Nephron (organoid): ENCODE results near the gene FPR3.
A peak's percentile ranks its signal among the peaks of the same experiment; 100 is the strongest.
"Not testable (repeated sequence)": the region's sequence is repeated elsewhere in the genome, so short reads cannot be mapped to it uniquely, and the experiment has no call there.

Experiments used
- H3K27ac Mint-ChIP-seq, 3 experiments: 2 replicates each; pipeline ENCODE4 v1.8.0; 2020; ENCODE audit warnings: mixed read lengths in 3 of 3, mild to moderate bottlenecking in 2 of 3, moderate library complexity in 1 of 3
- H3K27me3 Mint-ChIP-seq: 2 replicates; pipeline ENCODE4 v1.8.0; 2021; ENCODE audit warnings: low read depth, mild to moderate bottlenecking, moderate library complexity, mixed read lengths
- H3K36me3 Mint-ChIP-seq: 2 replicates; pipeline ENCODE4 v1.8.0; 2020; ENCODE audit warnings: low read depth, mixed read lengths
- H3K4me1 Mint-ChIP-seq: 2 replicates; pipeline ENCODE4 v1.8.0; 2020; ENCODE audit warnings: mixed read lengths
- H3K4me3 Mint-ChIP-seq, 3 experiments: 2 replicates each; pipeline ENCODE4 v1.8.0; 2020; ENCODE audit warnings: mild to moderate bottlenecking in 3 of 3, mixed read lengths in 3 of 3, moderate library complexity in 2 of 3
- H3K9me3 Mint-ChIP-seq: 2 replicates; pipeline ENCODE4 v1.8.0; 2020; ENCODE audit warnings: mixed read lengths
- TF ChIP-seq, protein P1 (sequence below), 3 experiments: fragments of 200-600 bp; sonication (generic); IDR thresholded peaks; one replicate each; pipeline ENCODE4 v1.5.0; 2021; ENCODE audit warnings: antibody characterized with exemption in 3 of 3; ENCODE audit not compliant: unreplicated experiment in 3 of 3

Gene FPR3

DNA sequence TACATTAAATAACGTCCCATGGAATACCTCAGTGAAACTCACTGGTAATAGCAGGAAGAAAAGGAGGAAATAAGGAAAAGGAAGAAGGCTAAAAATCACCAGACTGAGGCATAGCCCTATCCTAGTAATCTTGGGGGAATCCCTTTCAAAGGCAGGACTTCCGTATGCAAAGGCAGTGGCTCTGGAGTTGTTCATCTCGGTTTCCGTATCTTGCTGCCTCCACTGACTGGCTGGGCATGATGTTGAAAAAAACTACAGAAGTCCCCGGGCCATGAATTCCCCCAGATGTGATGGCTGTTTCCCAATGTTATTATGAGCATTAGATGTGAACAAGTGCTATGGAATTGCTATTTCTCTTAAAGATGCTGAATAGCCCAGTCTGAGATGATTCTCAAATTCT is 28.5 kb upstream of the FPR3 start:
- peaks cover 17% of the 10 kb centered on the region for H3K27me3 Mint-ChIP-seq
- no peak overlapping the region for H3K27ac Mint-ChIP-seq
- H3K36me3 Mint-ChIP-seq = no peaks in the 10 kb centered on the region
- H3K4me1 Mint-ChIP-seq = no peaks in the 10 kb centered on the region
- TF ChIP-seq, protein P1, sequence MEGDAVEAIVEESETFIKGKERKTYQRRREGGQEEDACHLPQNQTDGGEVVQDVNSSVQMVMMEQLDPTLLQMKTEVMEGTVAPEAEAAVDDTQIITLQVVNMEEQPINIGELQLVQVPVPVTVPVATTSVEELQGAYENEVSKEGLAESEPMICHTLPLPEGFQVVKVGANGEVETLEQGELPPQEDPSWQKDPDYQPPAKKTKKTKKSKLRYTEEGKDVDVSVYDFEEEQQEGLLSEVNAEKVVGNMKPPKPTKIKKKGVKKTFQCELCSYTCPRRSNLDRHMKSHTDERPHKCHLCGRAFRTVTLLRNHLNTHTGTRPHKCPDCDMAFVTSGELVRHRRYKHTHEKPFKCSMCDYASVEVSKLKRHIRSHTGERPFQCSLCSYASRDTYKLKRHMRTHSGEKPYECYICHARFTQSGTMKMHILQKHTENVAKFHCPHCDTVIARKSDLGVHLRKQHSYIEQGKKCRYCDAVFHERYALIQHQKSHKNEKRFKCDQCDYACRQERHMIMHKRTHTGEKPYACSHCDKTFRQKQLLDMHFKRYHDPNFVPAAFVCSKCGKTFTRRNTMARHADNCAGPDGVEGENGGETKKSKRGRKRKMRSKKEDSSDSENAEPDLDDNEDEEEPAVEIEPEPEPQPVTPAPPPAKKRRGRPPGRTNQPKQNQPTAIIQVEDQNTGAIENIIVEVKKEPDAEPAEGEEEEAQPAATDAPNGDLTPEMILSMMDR (IDR thresholded peaks at IDR 0.05; ENCODE audit: unreplicated experiment in 3 of 3) = no peak
- H3K4me3 Mint-ChIP-seq = no peak overlapping the region
- H3K9me3 Mint-ChIP-seq = peaks cover 4% of the 10 kb centered on the region

DNA sequence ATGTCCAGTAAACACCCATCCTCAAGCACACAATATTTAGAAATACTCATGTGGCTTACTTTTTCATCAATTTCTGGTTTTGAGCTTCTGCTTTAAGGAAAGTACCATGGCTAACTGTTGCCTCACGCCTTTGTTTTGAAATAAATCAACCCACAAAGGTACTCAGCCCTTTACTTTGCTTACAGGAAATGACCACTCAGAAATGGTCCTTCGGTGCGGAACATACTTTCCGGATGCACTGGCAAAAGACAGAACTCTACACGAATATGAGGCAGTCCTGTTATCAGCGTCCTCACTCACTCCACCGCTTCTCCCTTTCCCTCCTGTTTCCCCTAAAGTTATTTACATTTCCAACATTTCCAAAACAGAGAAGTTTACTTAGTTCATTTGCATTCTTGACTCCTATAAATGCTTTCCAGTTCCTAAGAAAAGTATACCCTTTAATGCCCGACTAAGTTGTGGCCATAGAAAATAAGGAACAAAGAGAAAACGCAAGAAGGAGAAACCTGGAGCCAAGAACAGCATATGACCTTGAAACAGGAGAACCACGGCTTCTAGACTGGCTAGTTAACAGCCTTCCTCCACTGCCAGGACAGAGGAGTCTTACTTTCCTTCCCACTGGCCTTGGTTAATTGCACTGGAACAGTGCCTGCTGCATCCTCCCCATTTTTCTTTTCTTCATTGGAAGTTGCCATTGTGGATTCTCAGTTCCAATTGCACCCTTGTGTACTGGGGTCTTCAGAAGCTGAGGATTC is 23.4 kb upstream of the FPR3 start:
- TF ChIP-seq, protein P1 (IDR thresholded peaks at IDR 0.05; ENCODE audit: unreplicated experiment in 3 of 3) = no peak
- H3K4me1 Mint-ChIP-seq = no peaks in the 10 kb centered on the region
- no peaks in the 10 kb centered on the region for H3K9me3 Mint-ChIP-seq
- no peaks in the 10 kb centered on the region for H3K36me3 Mint-ChIP-seq
- no peak overlapping the region for H3K4me3 Mint-ChIP-seq
- H3K27ac Mint-ChIP-seq = no peak overlapping the region
- H3K27me3 Mint-ChIP-seq = peaks cover 11% of the 10 kb centered on the region

DNA sequence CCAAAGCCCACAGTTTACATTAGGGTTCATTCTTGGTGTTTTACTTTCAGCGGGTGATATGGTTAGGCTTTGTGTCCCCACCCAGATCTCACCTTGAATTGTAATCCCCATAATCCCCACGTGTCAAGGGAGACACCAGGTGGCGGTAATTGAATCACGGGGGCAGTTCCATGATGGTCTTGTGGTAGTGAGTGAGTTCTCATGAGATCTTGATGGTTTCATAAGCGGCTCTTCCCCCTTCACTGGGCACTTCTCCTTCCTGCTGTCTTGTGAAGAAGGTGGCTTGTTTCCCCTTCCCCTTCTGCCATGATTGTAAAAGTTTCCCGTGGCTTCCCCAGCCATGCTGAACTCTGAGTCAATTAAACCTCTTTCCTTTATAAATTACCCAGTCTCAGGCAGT is 22.0 kb upstream of the FPR3 start:
- H3K36me3 Mint-ChIP-seq = no peaks in the 10 kb centered on the region
- H3K9me3 Mint-ChIP-seq = no peaks in the 10 kb centered on the region
- no peaks in the 10 kb centered on the region for H3K4me1 Mint-ChIP-seq
- no peak overlapping the region for H3K4me3 Mint-ChIP-seq
- TF ChIP-seq, protein P1 (IDR thresholded peaks at IDR 0.05; ENCODE audit: unreplicated experiment in 3 of 3) = no peak
- H3K27me3 Mint-ChIP-seq = peaks cover 15% of the 10 kb centered on the region
- H3K27ac Mint-ChIP-seq = no peak overlapping the region

DNA sequence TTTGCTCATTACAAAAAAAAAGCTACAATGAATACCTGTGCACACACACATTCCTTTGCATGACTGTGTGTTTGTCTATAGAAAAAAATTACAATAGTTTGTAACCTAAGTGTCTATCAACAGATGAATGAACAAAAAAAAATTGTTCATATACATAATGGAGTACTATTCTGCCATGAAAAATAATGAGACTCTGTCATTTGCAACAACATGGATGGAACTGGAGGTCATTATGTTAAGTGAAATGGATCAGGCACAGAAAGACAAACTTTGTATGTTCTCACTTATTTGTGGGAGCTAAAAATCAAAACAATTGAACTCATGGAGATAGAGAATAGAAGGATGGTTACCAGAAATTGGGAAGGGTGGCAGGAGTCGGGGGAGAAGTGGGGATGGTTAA is 18.4 kb upstream of the FPR3 start:
- H3K4me1 Mint-ChIP-seq, H3K4me3 Mint-ChIP-seq, H3K9me3 Mint-ChIP-seq, H3K36me3 Mint-ChIP-seq, H3K27ac Mint-ChIP-seq: not testable (repeated sequence)
- H3K27me3 Mint-ChIP-seq = peaks cover 30% of the 10 kb centered on the region

DNA sequence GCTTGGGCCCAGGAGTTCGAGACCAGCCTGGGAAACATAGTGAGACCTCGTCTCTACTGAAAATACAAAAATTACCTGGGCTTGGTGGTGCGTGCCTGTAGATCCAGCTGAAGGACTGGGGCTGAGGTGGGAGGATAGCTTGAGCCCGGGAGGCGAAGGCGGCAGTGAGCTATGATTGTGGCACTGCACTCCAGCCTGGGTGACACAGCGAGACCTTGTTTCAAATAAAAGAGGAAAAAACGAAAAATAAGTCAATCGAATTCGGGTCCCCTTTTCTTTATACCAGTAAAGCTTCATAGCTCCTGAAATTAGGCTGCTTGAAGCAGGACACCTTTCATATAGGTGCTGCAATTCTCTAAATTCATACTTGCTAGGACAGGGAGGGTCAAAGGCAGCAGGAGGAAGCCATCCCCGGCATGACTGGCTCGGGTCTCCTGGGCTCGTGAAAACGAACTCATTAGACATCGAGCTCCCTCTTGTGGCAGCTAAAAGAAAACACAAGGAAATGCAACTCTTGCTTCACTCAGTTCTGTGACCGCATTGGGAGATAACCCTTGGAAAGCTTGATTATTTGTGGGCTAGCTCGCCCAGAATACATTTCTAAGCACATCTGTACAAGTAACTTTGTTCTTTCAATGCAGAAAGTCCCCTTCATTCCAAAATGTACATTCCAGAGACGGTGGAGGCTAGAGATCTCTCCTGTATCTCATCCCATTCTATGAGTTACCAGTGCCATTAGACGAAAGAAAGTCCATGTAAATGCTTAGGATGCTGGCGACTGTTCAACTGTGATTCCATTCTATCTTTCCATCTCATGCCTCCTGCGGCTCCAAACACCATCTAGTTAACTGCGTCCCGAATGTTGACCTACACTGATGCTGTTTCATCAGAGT is 17.1 kb upstream of the FPR3 start:
- Mint-ChIP-seq H3K4me1 (no peaks in the 10 kb centered on the region), H3K27me3 (peaks cover 33% of the 10 kb centered on the region), H3K27ac (no peak overlapping the region), H3K36me3 (no peaks in the 10 kb centered on the region), H3K4me3 (no peak overlapping the region), H3K9me3 (no peaks in the 10 kb centered on the region)
- TF ChIP-seq, protein P1 (IDR thresholded peaks at IDR 0.05; ENCODE audit: unreplicated experiment in 3 of 3) = peak; percentile 67 to 78 (median 73)

DNA sequence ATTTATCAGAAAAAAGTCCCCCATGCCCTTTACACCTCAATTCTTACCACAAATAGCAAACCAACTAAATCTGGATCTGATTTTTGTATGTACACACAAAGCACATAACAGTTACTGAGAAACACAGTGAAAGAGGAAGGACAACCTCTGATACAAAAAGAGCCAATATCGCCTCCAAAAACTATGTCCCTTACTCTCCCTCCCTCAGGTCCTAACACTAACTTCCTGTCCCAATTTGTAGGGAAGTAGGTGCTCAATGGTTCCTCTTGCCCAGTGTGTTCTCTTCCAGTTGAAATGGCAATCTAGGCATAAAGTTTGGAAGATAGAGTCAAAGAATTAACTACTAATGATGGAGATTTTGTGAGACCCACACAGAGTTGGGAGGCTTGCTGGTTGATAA is 15.8 kb upstream of the FPR3 start:
- peaks cover 29% of the 10 kb centered on the region for H3K27me3 Mint-ChIP-seq
- H3K9me3 Mint-ChIP-seq = no peaks in the 10 kb centered on the region
- no peak overlapping the region for H3K4me3 Mint-ChIP-seq
- H3K4me1 Mint-ChIP-seq = no peaks in the 10 kb centered on the region
- no peak overlapping the region for H3K27ac Mint-ChIP-seq
- TF ChIP-seq, protein P1 (IDR thresholded peaks at IDR 0.05; ENCODE audit: unreplicated experiment in 3 of 3) = no peak
- no peaks in the 10 kb centered on the region for H3K36me3 Mint-ChIP-seq
